Smooth muscle cell (in vitro differentiated cells): Measurements from ENCODE around the gene MILR1. TPM values are rescaled to one million over a fixed set of nuclear protein-coding genes. Genes with fewer than 3 reads are reported as not detected.

Experiments
- DNase-seq: peaks from one replicate; lab custom pipeline; 2025; ENCODE audit not compliant: unreplicated experiment; lab: John Stamatoyannopoulos, UW
- H2AFZ ChIP-seq: fragments of 200-600 bp; sonication (generic); 2 replicates; pipeline ENCODE4 v1.6.0; 2016; ENCODE audit warnings: antibody characterized with exemption, low read depth, mild to moderate bottlenecking
- H3F3A ChIP-seq: fragments of 200-600 bp; sonication (generic); 2 replicates; pipeline ENCODE4 v1.6.0; 2017; ENCODE audit warnings: antibody characterized with exemption, low read depth
- H3K27ac ChIP-seq: fragments of 200-600 bp; sonication (generic); 2 replicates; pipeline ENCODE4 v1.5.1; 2016; ENCODE audit warnings: low read depth, mild to moderate bottlenecking
- H3K27me3 ChIP-seq: fragments of 200-600 bp; sonication (generic); 2 replicates; pipeline ENCODE4 v1.6.1; 2016; ENCODE audit warnings: low read depth, mild to moderate bottlenecking
- H3K36me3 ChIP-seq: fragments of 200-600 bp; sonication (generic); 2 replicates; pipeline ENCODE4 v1.5.1; 2016; ENCODE audit warnings: low read depth
- H3K4me1 ChIP-seq: fragments of 200-600 bp; sonication (generic); 2 replicates; pipeline ENCODE4 v1.5.1; 2016; ENCODE audit warnings: low read depth
- H3K4me2 ChIP-seq: fragments of 200-600 bp; sonication (generic); 2 replicates; pipeline ENCODE4 v1.6.0; 2016; ENCODE audit warnings: mild to moderate bottlenecking
- H3K4me3 ChIP-seq: fragments of 200-600 bp; sonication (generic); 2 replicates; pipeline ENCODE4 v1.5.1; 2016; ENCODE audit warnings: mild to moderate bottlenecking
- H3K79me2 ChIP-seq: fragments of 200-600 bp; sonication (generic); 2 replicates; pipeline ENCODE4 v1.6.0; 2016; ENCODE audit warnings: low read depth, mild to moderate bottlenecking
- H3K9ac ChIP-seq: fragments of 200-600 bp; sonication (generic); 2 replicates; pipeline ENCODE4 v1.6.0; 2016; ENCODE audit warnings: low read depth
- H3K9me3 ChIP-seq: fragments of 200-600 bp; sonication (generic); replicated peaks from 2 replicates; pipeline ENCODE4 v1.5.1; 2016; ENCODE audit warnings: low read depth
- H4K20me1 ChIP-seq: fragments of 200-600 bp; sonication (generic); 2 replicates; pipeline ENCODE4 v1.6.0; 2016; ENCODE audit warnings: low read depth
- WGBS: methylation state at CpG from one replicate; pipeline ENCODE4 v1.1.7; 2016; ENCODE audit warnings: low lambda C conversion rate; 5-methylcytosine and 5-hydroxymethylcytosine counted together
- polyA plus RNA-seq: library from polyadenylated mRNA; unstranded; fragments of >200 nt; fragmentation: Nextera tagmentation; extraction: Ambion mirVana; gene quantifications from 2 replicates; pipeline ENCODE4 v1.2.1, GENCODE V29; 2016
- total RNA-seq: library from RNA; depleted of rRNA; stranded (reverse); fragments of >200 nt; gene quantifications from 2 replicates; pipeline ENCODE4 v1.2.3, GENCODE V29; 2014
- TF ChIP-seq, protein P1 (sequence below): fragments of 200-600 bp; sonication (generic); IDR thresholded peaks from 2 replicates; pipeline ENCODE4 v1.5.1; 2017; ENCODE audit warnings: borderline replicate concordance, mild to moderate bottlenecking, antibody characterized with exemption; ENCODE audit not compliant: insufficient read depth, poor library complexity, severe bottlenecking

MILR1 gene
- total and polyA plus RNA-seq, 2 experiments from 2014 or later: not detected

DNA sequence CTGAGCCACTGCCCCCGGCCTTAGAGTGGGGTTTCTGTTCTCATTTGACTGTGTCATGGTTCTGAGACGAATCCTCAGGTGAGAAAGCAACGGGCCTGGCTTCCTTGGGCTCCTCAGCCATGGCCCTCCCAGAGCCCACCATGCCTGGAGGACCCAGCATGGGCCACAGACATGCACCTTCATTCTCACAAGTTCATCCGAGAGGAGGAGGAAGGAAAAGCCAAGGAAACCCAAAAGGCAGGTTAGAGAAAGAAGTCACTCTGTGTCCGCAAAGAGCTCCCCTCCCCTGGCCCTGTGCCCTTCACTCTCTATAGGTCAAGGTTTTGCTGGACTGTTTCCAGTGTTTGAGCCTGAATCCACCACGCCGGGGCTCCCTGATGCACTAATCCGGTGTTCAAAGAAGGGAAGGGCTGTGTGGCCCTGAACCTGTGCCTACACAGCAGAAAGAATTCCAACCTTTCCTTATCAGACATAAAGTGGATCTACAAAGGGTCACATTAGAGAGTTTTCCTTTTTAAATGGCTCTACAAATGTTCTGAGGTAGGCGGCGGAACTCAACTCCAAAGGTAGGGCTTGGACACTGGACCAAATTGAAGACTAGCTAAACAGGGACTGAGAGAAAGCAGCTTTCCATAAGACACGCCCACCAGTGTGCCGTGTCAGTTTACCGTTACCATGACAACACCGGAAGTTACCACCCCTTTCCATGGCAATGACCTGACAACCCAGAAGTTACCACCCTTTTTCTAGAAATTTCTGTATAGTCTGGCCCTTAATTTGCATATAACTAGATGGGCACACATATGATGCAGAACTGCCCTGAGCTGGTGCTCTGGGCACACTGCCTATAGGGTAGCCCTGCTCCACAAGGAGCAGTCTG is 42.4 kb upstream of the MILR1 start:
- H3K9ac ChIP-seq: no peak overlapping the region
- no peaks in the 10 kb centered on the region for H3F3A ChIP-seq
- H3K36me3 ChIP-seq: no peaks in the 10 kb centered on the region
- H3K4me3 ChIP-seq: no peak overlapping the region
- H3K9me3 ChIP-seq: no peaks in the 10 kb centered on the region
- TF ChIP-seq, protein P1, sequence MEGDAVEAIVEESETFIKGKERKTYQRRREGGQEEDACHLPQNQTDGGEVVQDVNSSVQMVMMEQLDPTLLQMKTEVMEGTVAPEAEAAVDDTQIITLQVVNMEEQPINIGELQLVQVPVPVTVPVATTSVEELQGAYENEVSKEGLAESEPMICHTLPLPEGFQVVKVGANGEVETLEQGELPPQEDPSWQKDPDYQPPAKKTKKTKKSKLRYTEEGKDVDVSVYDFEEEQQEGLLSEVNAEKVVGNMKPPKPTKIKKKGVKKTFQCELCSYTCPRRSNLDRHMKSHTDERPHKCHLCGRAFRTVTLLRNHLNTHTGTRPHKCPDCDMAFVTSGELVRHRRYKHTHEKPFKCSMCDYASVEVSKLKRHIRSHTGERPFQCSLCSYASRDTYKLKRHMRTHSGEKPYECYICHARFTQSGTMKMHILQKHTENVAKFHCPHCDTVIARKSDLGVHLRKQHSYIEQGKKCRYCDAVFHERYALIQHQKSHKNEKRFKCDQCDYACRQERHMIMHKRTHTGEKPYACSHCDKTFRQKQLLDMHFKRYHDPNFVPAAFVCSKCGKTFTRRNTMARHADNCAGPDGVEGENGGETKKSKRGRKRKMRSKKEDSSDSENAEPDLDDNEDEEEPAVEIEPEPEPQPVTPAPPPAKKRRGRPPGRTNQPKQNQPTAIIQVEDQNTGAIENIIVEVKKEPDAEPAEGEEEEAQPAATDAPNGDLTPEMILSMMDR: no peak
- H3K27ac ChIP-seq: no peak overlapping the region
- no peaks in the 10 kb centered on the region for H3K79me2 ChIP-seq
- no peak overlapping the region for H2AFZ ChIP-seq
- WGBS: 92% methylated on average over 14 of the region's 14 CpGs
- no peaks in the 10 kb centered on the region for H3K27me3 ChIP-seq
- H3K4me2 ChIP-seq: no peak overlapping the region
- no peak for DNase-seq
- no peaks in the 10 kb centered on the region for H3K4me1 ChIP-seq
- H4K20me1 ChIP-seq: no peaks in the 10 kb centered on the region

- no peaks in the 10 kb centered on the region for H3K36me3 ChIP-seq
- H3F3A ChIP-seq: no peaks in the 10 kb centered on the region
- H3K4me2 ChIP-seq: no peak overlapping the region
- WGBS: 98% methylated on average over 4 of the region's 4 CpGs
- no peaks in the 10 kb centered on the region for H3K27me3 ChIP-seq
- H3K4me1 ChIP-seq: peaks cover 9% of the 10 kb centered on the region
- no peak for DNase-seq
- TF ChIP-seq, protein P1: no peak
- H4K20me1 ChIP-seq: no peaks in the 10 kb centered on the region
- H3K9me3 ChIP-seq: no peaks in the 10 kb centered on the region
- H3K27ac ChIP-seq: no peak overlapping the region
- H2AFZ ChIP-seq: no peak overlapping the region
- H3K79me2 ChIP-seq: no peaks in the 10 kb centered on the region
- no peak overlapping the region for H3K9ac ChIP-seq
- no peak overlapping the region for H3K4me3 ChIP-seq
These were observed 38.0 kb upstream of the MILR1 start for GRCh38 chr17:64410750-64411490.

GRCh38 chr17:64411999-64412771 is 36.7 kb upstream of the MILR1 start:
- peak overlapping the region; percentile 90 for H2AFZ ChIP-seq
- no peak overlapping the region for H3K27ac ChIP-seq
- peaks cover 9% of the 10 kb centered on the region for H3K4me1 ChIP-seq
- no peak for DNase-seq
- H3K4me2 ChIP-seq: peak overlapping the region; percentile 67
- H3F3A ChIP-seq: no peaks in the 10 kb centered on the region
- WGBS: 43% methylated on average over 24 of the region's 24 CpGs
- H3K79me2 ChIP-seq: no peaks in the 10 kb centered on the region
- peak overlapping the region; percentile 17 for H3K4me3 ChIP-seq
- TF ChIP-seq, protein P1: no peak
- no peak overlapping the region for H3K9ac ChIP-seq
- H3K36me3 ChIP-seq: no peaks in the 10 kb centered on the region
- H4K20me1 ChIP-seq: no peaks in the 10 kb centered on the region
- no peaks in the 10 kb centered on the region for H3K27me3 ChIP-seq
- H3K9me3 ChIP-seq: no peaks in the 10 kb centered on the region
